ENCODE measurements around the gene MALRD1.
"Not testable (repeated sequence)": the region's sequence is repeated elsewhere in the genome, so short reads cannot be mapped to it uniquely, and the experiment has no call there.

MALRD1 gene

DNA sequence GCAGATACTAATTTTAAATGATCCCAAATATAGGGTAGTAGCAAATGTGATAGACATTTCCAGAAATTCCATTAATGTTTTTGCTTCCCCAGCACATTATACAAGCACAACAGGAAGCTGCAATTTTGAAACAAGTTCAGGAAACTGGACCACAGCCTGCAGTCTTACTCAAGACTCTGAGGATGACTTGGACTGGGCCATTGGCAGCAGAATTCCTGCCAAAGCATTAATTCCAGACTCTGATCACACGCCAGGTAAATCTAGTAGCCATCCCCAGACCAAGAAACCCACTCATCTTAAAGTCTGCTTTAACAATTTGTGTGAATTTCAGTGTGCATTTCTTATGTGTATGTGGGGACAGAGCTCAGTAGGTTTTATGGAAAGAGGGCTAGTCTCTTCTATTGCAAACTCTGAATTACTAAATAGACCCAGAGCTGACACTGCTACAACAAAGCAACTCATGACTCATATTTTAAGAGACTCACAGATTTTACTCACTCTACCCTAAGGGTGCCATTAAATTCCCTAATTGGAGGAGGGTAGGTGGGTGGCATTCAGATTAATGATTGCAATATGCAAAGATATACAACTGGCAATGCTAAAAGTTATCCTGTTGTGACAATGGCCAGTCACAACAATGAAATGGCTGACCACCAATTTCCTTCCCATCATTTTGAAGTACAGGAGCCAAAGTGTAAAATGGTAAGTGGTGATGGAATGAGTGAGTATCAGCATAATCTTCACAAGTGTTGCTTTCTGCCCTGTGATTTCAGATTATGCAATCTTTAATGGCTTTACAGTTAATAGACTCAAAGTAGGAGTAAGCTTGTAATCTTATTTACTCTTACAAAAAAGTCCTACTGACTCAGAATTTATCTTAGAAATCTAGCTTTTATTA, 450.0 kb downstream of the MALRD1 start:
- DNase-seq, result no peak

DNA sequence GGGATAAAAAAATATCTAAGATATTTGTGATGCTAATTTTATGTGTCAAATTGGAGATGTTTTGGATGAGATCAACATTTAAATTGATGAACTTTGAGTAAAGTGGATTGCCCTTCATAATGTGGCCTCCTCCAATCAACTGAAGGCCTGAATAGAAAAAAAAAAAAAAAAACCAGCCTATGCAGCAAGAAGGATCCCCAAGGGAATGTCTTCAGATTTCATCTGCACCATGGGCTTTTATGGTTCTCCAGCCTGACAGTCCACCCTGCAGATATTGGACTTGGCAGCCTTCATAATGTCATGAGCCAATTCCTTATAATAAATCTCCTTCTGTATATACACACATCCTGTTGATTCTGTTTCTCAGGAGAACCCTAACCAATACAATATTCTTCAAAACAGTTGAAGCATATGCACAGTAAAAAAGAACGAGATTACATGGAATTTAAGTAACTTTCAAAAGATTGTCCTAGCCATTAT, 450.7 kb downstream of the MALRD1 start:
- no peak for DNase-seq

DNA sequence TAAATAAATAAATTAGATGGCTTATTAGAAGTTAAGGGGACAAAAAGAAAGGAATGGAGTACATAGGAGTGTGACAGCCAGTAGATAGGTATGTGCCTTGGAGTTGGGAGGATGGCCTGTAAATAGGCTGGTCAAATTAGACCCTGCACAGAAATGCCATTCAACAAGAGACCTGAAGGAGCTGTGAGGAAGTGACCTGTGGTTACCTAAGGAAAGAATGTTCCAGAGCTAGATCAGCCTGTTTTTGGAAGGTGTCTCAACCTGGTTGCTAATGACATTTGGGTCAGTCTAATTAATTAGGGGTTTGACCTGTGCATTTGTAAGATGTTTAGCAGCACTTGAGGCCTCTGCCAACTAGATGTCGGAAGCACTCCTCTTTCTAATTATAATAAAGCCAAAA, 452.4 kb downstream of the MALRD1 start:
- no peak for DNase-seq

DNA sequence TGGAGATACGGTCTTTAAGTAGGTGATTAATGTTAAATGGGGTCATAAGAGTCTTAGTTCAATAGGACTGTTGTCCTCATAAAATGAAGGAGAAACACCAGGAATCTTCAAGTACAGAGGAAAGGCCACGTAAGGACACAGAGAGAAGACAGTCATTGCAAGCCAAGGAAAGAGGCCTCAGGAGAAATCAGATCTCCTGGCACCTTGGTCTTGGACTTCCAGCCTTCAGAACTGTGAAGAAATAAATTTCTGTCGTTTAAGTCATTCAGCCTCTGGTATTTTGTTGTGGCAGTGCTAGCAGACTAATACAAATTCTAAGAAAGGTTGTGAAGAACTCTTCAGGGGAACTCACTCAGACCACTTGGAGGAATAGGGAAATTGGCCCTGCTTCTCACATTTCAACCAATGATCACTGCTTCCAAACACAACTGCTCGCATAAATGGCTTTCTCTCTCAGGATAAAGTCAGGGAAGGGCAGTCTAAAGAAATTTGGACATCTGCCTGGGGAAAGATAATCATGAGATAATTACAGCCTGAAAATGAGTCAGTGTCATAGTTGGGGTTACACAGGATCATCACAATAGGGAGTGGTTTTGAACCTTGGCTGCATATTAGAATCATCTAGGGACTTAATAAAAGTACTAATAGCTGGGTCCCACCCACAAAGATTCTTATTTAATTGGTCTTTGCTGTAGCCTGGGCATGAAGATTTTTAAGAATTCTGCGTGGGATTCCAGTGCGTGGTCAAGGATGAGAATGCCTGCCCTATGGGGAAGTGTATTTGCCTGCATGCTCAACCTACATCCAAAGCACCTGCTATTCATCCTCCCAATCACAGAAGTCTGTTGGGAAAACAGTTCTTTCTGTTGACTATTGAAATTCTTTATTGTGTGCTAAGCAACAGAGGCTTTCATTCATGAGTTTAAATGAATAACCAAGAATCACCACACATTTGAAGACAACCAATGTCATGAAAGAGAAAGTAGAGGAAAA, 457.0 kb downstream of the MALRD1 start:
- DNase-seq, result no peak

DNA sequence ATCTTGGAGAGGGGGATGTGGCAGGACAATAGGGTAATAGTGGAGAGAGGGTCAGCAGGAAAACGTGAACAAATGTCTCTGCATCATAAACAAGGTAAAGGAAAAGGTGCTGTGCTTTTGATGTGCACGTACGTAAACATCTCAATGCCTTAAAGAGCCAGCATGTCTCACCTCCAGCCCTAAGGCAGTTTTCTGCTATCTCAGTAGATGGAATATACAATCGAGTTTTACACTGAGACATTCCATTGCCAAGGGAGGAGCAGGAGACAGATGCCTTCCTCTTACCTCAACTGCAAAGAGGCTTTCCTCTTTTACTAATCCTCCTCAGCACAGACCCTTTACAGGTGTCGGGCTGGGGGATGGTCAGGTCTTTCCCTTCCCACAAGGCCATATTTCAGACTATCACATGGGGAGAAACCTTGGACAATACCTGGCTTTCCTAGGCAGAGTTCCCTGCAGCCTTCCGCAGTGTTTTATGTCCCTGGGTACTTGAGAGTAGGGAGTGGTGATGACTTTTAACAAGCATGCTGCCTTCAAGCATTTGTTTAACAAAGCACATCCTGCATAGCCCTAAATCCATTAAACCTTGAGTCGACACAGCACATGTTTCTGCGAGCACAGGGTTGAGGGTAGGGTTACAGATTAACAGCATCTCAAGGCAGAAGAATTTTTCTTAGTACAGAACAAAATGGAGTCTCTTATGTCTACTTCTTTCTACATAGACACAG, 461.6 kb downstream of the MALRD1 start:
- DNase-seq, result not testable (repeated sequence)

DNA sequence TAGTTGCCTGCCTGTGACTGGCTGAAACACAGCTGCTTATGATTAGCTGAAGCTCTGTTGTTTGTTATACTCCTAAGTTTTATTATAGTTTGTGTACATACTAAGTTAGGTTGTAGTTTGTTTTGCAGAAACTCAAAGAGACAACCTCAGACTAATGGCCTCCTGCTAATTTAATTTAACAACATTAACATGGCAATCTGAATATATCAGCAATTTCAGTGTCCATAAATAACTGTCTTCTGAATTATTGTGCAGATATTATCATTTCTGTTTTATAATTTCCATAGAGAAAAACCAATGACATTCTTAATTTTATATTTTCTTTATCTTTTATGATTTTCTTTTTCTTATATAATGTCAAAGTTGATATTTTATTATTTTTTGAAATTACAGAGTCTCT, 469.5 kb downstream of the MALRD1 start:
- DNase-seq, result no peak

DNA sequence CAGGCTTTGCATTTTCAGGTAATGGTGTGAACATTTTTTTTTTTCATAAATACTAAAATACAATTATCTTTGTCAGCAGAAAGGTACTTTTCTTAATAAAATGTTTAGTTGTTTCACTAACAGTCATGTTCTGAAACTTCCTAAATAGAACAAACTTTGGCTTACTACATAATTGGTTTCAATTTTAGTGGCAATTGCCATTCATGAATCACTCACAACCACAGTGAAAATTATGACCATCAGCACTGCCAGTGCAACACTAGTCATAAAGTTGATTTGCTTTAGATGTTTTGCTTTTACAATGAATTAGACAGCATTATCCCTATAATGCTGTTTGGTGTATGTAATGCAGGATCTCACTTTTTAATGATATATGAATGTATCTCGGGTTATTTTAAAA, 470.0 kb downstream of the MALRD1 start:
- no peak for DNase-seq

DNA sequence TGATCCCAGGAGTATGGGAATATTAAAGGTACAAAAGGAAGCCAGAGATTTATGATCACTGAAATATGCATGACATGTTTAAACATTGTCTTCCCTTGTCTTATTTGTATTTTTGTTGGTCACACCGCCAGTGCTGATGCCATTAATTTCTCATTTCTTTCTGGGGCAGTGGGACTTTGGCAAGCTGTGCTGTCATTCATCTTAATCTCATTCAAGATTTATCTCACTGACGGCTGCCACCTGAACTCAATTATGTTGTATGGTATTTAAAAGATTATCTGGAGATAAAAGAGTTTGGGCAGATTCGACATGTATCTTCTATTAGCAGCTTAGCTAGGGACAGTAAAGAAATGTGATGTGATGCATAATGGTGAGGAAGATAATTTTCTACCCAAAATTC, 482.7 kb downstream of the MALRD1 start:
- DNase-seq, result no peak

DNA sequence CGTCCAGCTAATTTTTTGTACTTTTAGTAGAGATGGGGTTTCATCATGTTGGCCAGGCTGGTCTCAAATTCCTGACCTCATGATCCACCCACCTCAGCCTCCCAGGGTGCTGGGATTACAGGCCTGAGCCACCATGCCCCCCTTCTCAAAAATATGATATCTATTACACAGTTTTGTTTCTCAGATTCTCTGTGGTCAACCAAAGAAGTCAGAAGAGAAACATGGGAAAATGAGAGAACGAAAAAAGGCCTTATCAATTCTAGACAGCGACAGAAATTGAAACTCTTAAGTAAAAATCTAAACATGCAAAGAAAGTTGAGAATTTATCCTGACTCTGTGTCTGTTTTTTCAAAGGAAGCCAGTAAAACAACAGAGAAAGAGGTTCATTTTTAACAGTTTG, 483.8 kb downstream of the MALRD1 start:
- no peak for DNase-seq

DNA sequence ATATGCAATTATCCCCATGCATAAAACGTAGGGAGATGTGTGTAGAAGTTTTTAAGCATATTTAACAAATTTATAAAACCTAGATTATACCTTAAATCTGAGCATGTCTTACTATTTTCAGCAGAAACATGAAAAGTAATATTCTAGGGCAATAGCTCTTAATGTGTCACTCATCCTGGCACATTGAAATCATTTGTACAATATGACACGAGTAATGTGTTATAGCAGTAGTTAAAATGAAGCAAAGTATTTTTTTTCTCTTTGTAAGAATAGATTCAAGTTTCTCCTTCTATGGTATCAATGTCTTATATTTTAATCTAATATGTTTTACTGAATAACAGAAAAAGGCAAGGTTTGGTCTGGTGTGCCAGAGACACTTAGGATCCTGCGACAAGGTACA, 492.7 kb downstream of the MALRD1 start:
- no peak for DNase-seq

DNA sequence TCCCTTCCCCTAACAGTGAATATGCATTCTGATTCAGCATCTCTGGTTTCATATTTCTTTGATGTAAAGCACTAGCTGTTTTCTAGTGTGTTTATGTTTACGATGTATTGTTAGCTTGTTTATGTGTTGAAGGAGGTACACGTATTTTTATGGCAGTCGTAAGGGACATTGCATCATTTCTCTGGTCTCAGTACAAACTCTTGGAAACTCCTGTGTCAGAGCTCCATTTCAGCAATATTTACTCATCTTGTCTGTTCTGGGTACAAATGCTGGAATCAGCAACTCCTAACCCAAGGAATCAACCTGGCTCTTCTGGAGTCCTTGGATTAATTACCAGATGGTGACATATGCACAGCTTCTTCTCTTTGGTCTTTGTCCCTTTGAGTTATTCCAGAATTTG, 497.6 kb downstream of the MALRD1 start:
- DNase-seq, result no peak

DNA sequence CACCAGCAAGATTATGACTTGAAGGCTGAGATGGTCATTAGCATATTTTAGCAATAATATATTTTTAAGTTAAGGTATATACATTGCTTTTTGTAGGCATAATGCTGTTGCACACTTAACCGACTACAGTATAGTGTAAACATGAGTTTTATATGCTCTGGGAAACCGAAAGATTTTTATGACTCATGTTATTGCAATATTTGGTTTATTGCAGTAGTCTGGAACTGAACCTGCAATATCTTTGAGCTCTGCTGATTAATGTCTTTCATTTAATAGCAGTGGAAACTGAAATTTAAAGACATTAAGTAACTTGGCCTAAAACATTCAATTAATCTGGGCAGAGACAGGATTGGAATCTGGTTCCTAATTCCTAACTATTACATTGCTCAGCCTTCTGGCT, 500.9 kb downstream of the MALRD1 start:
- DNase-seq, result no peak

DNA sequence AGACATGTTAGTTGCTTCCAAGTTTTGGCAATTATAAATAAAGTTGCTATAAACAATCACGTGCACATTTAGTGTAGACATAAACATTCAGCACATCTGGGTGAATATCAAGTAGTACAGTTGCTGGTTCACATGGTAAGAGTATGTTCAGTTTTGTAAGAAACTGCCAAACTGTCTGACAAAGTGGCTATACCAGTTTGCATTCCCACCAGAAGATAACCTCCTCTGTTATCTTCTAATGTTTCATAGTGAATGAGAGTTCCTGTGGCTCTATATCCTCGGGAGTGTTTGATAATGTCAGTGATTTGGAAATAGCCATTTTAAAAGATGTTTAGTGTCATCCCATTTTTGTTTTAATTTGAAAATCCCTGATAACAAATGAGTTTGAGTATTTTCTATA, 508.1 kb downstream of the MALRD1 start:
- no peak for DNase-seq

DNA sequence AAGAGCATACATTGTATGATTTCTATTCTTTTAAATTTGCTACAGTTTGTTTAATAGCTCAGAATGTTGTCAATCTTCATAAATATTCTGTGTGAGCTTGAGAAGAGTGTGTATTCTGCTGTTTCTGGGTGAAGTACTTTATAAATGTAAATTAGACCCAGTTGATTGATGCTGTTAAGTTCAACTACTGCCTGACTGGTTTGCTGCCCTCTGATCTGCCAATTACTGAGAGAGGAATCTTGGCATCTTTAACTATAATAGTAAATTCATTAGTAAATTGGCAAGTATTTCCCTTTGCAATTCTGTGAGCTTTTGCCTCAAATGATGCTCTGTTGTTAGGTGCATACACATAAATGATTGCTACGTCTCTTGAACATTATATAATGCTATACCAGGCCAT, 512.6 kb downstream of the MALRD1 start:
- DNase-seq, result no peak

DNA sequence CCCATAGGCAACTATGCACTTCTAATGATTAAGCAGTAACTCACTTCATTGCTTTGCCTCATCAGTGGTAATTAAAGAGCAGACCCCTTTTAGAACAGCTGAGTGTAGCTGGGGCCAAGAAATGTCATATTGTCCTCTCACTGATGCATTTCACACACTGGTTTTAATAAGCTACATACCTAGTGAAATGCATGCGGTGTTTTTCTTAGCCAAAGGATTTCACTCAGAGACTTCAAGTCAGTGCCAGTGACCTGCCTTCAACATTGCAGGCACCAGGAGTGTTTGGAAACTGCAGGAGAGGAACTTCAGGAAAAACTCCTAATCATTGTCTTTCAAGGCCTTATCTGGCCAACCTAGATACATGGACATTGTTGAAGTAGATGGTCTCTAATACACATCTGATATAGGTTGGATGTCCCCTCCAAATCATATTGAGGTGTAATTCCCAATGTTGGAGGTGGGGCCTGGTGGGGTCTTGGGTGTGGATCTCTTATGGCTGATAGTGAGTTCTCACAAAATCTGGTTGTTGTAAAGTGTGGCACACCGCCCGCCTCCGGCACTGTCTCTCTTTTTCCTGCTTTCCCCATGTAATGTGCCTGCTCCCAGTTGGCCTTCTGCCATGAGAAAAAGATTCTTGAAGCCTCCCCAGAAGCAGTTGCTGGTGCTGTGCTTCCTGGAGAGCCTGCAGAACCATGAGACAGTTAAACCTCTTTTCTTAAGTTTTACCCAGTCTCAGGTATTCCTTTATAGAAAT, 515.0 kb downstream of the MALRD1 start:
- no peak for DNase-seq

DNA sequence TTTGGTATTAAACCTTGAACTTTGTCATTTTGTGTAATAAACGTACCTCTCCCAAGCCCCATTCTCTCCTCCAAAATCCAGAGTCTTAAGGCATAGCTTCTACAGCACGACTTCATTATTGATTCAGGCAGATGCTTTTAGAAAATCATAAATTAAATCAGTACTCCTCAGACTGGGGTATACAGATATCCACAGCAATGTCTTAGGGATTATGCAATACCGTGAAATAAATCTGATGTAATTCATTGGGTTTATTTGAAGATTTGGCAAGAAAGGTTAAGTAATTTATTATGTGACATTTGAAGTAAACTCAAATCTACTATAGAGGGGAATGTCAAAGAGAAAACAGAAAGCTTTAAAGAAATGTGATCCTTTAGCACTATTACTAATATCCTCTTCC, 521.5 kb downstream of the MALRD1 start:
- no peak for DNase-seq

DNA sequence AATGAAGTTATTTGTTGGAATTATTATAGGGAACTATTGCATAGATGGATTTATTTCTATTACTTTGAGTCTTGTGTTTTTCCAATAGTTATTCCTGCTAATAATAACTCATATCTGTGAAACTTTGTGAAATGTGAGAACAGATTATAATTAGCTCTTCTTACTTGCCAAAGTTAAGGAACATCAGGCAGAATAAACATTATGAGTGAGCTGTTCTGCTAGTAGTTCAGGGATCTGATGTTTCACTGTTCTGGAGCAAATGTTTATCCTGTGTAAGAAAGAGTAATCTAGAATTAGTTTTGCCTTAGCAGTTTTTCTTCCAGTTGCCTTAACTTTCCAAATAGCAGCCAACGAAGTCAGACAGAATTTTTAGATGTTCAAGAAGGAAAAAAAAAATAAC, 522.4 kb downstream of the MALRD1 start:
- no peak for DNase-seq

DNA sequence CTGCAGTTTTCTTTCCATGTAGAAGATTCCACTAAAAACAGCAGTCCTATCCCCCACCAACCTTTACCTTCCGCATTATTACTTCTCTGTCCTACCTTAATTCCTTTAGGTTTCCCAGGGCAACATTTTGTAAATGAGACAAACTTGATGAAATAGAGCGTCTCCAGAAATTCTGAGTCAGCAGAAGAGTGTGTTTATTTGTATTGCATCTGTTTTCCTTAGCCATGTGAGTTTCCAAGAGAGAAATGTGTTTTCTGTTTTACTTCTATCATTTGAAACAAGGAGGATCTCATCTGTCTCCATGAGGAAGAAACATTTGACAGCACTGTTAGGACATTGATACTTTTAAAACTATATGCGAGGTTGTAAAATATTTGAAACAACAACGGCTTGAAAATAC, 523.5 kb downstream of the MALRD1 start:
- DNase-seq, result no peak

DNA sequence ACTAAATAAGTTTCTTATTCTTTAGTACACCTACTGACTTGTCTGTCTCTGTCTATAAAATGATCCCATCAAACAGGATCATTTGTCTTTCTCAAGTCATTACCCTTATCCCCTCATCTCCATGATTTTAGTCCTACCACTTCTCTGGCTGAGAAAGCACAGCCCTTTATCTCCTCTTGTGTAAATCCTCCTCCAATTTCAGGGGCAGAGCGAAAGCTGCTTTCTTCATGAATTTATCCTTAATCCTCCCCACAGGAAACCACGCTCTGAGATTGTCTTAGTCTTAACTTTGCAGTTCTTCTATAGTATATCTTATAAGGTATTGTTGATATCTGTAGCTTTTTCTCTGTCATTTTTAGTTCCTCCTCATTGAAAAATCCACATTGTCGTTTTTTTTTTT, 528.0 kb downstream of the MALRD1 start:
- no peak for DNase-seq

DNA sequence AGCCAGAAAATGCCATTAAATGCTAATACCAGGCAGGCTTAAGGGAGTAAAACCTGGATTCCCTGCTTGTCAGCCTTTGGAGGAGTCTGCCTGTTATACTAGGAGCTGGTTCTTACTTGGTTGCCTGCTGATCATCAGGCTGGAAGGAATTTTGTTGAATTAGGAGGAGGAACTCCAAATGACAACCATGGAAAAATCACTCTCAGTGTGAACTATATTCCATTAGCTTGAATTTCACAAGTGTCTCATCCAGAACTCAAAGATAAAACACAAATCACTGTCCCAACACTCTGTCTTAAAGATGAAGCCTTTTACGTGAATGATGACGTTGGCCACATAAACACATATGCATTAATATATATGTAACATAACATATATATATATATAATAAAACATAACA, 528.8 kb downstream of the MALRD1 start:
- no peak for DNase-seq

DNA sequence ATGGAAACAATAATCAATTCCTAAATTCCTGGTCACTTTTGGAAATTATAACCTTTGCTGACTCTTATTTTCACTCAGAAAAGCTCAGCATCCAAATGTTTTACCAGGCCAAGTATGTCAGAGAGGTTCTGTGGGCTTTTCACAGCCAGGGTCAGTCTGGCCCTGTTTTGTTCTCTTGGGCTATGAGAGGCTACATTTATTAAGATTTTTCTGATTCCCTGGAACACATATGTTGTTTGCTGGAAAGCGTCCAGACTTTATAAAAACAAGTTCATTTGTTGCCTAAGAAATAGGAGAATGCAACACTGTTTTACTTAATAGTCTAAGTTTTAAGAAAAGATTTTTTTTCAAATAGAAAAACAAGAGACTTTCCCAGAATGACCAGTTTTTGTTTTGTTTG, 529.2 kb downstream of the MALRD1 start:
- DNase-seq, result no peak

DNA sequence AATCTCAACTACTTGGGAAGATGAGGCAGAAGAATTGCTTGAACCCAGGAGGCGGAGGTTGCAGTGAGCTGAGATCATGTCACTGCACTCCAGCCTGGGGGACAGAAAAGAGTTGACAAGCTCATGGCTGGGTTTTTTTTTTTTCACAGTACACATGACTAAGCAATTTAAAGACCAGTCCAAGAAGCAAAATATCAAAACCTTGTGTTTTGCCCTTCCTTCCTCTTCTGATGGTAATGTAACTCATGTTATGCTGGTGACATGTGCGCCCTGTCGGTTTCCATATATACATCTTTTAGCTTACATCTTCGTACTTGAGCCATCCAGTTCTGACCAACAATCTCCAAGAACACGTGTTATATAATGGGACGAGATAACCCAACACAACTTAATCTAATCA, 530.0 kb downstream of the MALRD1 start:
- DNase-seq, result no peak

Measured in CD4-positive, alpha-beta T cell treated with Interleukin-6 for 4 hours (primary cell).